GM23338 (cell line): ENCODE data around the gene LAMB3. TPM values are rescaled to one million over a fixed set of nuclear protein-coding genes. Genes with fewer than 3 reads are reported as not detected.

Experiments
- ATAC-seq: fragments of 200-7000 bp; cut with Tn5 transposase; 3 replicates; pipeline ENCODE4 v1.9.1; 2020
- DNase-seq: peaks from one replicate; pipeline ENCODE4 v3.0.0-alpha.2; 2015; ENCODE audit warnings: low spot score
- H2AFZ ChIP-seq: fragments of 200-600 bp; sonication (generic); 2 replicates; pipeline ENCODE4 v1.8.0; 2016; ENCODE audit warnings: antibody characterized with exemption, mild to moderate bottlenecking, moderate library complexity
- H3F3A ChIP-seq: fragments of 200-600 bp; sonication (generic); replicated peaks from 2 replicates; pipeline ENCODE4 v1.8.0; 2017; ENCODE audit warnings: antibody characterized with exemption, mixed run types, low read depth
- H3K27ac ChIP-seq: fragments of 200-600 bp; sonication (generic); 2 replicates; pipeline ENCODE4 v1.6.1; 2016; ENCODE audit warnings: low read depth
- H3K27me3 ChIP-seq: fragments of 200-600 bp; sonication (generic); 2 replicates; pipeline ENCODE4 v1.8.0; 2016; ENCODE audit warnings: mild to moderate bottlenecking, mixed run types, moderate library complexity; ENCODE audit not compliant: insufficient read depth
- H3K36me3 ChIP-seq: fragments of 200-600 bp; sonication (generic); 2 replicates; pipeline ENCODE4 v1.8.0; 2016; ENCODE audit warnings: mild to moderate bottlenecking; ENCODE audit not compliant: insufficient read depth
- H3K4me1 ChIP-seq: fragments of 200-600 bp; sonication (generic); 2 replicates; pipeline ENCODE4 v1.8.0; 2016; ENCODE audit warnings: mild to moderate bottlenecking, moderate library complexity; ENCODE audit not compliant: insufficient read depth
- H3K4me2 ChIP-seq: fragments of 200-600 bp; sonication (generic); 2 replicates; pipeline ENCODE4 v1.7.1; 2017; ENCODE audit warnings: mixed run types
- H3K4me3 ChIP-seq: fragments of 200-600 bp; sonication (generic); 2 replicates; pipeline ENCODE4 v1.6.1; 2016; ENCODE audit warnings: mixed run types
- H3K79me2 ChIP-seq: fragments of 200-600 bp; sonication (generic); replicated peaks from 2 replicates; pipeline ENCODE4 v1.8.0; 2017; ENCODE audit warnings: mild to moderate bottlenecking; ENCODE audit not compliant: insufficient read depth
- H3K9me2 ChIP-seq: fragments of 200-600 bp; sonication (generic); 2 replicates; pipeline ENCODE4 v1.8.0; 2017; ENCODE audit not compliant: insufficient read depth
- H4K20me1 ChIP-seq: fragments of 200-600 bp; sonication (generic); replicated peaks from 2 replicates; pipeline ENCODE4 v1.8.0; 2017; ENCODE audit warnings: mild to moderate bottlenecking; ENCODE audit not compliant: insufficient read depth
- H3K27ac Mint-ChIP-seq: 2 replicates; pipeline ENCODE4 v1.8.0; 2020; ENCODE audit warnings: inconsistent platforms, mild to moderate bottlenecking, moderate library complexity, mixed read lengths
- H3K27me3 Mint-ChIP-seq: 3 replicates; pipeline ENCODE4 v1.8.0; 2022; ENCODE audit warnings: low read depth, mild to moderate bottlenecking, moderate library complexity, mixed read lengths, inconsistent platforms; ENCODE audit not compliant: insufficient read depth, poor library complexity
- H3K36me3 Mint-ChIP-seq: 3 replicates; pipeline ENCODE4 v1.8.0; 2021; ENCODE audit warnings: low read depth, mild to moderate bottlenecking, inconsistent platforms, moderate library complexity, mixed read lengths
- H3K4me1 Mint-ChIP-seq: 3 replicates; pipeline ENCODE4 v1.8.0; 2020; ENCODE audit warnings: mild to moderate bottlenecking, inconsistent platforms, mixed read lengths
- H3K4me3 Mint-ChIP-seq: 3 replicates; pipeline ENCODE4 v1.8.0; 2021; ENCODE audit warnings: moderate library complexity, mild to moderate bottlenecking, inconsistent platforms, mixed read lengths
- H3K9me3 Mint-ChIP-seq: 3 replicates; pipeline ENCODE4 v1.8.0; 2020; ENCODE audit warnings: moderate library complexity, mild to moderate bottlenecking, inconsistent platforms, mixed read lengths
- CREB1 ChIP-seq: fragments of 250-450 bp; sonication (Bioruptor Pico); IDR thresholded peaks from 2 replicates; pipeline ENCODE4 v1.5.0; 2020; ENCODE audit warnings: low read depth, mild to moderate bottlenecking, moderate library complexity
- CTCF ChIP-seq, 2 experiments: fragments of 200-600 bp in 1 of 2; sonication (generic) in 1 of 2; conservative IDR thresholded peaks; 2 replicates each; pipeline versions ENCODE4 v1.5.1 to v1.6.1; 2016 to 2017; ENCODE audit warnings: antibody characterized with exemption in 2 of 2, low read depth in 2 of 2, mild to moderate bottlenecking in 2 of 2, moderate library complexity in 1 of 2
- ETS1 ChIP-seq: IDR thresholded peaks from 2 replicates; pipeline ENCODE4 v1.6.1; 2016; ENCODE audit warnings: antibody characterized with exemption
- EZH2 ChIP-seq: fragments of 200-600 bp; sonication (generic); IDR thresholded peaks from one replicate; pipeline ENCODE4 v1.8.0; 2017; ENCODE audit warnings: antibody characterized with exemption, mild to moderate bottlenecking, low read depth; ENCODE audit not compliant: unreplicated experiment
- EZH2phosphoT487 ChIP-seq: fragments of 200-600 bp; sonication (generic); IDR thresholded peaks from one replicate; pipeline ENCODE4 v1.8.1; 2018; ENCODE audit warnings: antibody characterized with exemption; ENCODE audit not compliant: unreplicated experiment
- JUNB ChIP-seq: IDR thresholded peaks from one replicate; pipeline ENCODE4 v1.6.1; 2016; ENCODE audit warnings: antibody characterized with exemption; ENCODE audit not compliant: unreplicated experiment
- NANOG ChIP-seq: IDR thresholded peaks from 2 replicates; pipeline ENCODE4 v1.6.1; 2016; ENCODE audit warnings: antibody characterized with exemption, borderline replicate concordance
- POLR2AphosphoS5 ChIP-seq: IDR thresholded peaks from 2 replicates; pipeline ENCODE4 v1.6.1; 2016; ENCODE audit warnings: antibody characterized with exemption, low read depth
- REST ChIP-seq: IDR thresholded peaks from one replicate; pipeline ENCODE4 v1.6.1; 2018; ENCODE audit warnings: antibody characterized with exemption; ENCODE audit not compliant: unreplicated experiment
- STAT1 ChIP-seq: IDR thresholded peaks from one replicate; pipeline ENCODE4 v1.6.1; 2016; ENCODE audit warnings: antibody characterized with exemption; ENCODE audit not compliant: unreplicated experiment
- ZNF114 ChIP-seq: fragments of 250-450 bp; sonication (Bioruptor Pico); IDR thresholded peaks from 2 replicates; pipeline ENCODE4 v1.5.0; 2020; ENCODE audit warnings: mild to moderate bottlenecking, moderate library complexity
- ZNF331 ChIP-seq: fragments of 250-450 bp; sonication (Bioruptor Pico); IDR thresholded peaks from 2 replicates; pipeline ENCODE4 v1.5.0; 2020; ENCODE audit warnings: low read depth, mild to moderate bottlenecking, moderate library complexity
- ZNF462 ChIP-seq: fragments of 250-450 bp; sonication (Bioruptor Pico); IDR thresholded peaks from 2 replicates; pipeline ENCODE4 v1.5.0; 2020; ENCODE audit warnings: mild to moderate bottlenecking, moderate library complexity
- polyA plus RNA-seq: library from polyadenylated mRNA; unstranded; fragments of >200 nt; fragmentation: Nextera tagmentation; extraction: Ambion mirVana; gene quantifications from 2 replicates; pipeline ENCODE4 v1.2.1, GENCODE V29; 2016
- total RNA-seq: library from RNA; depleted of rRNA; stranded (reverse); fragments of >200 nt; shearing (Covaris generic); gene quantifications from 2 replicates; pipeline ENCODE4 v1.2.3, GENCODE V29; 2014

The LAMB3 gene
- total and polyA plus RNA-seq, 2 experiments from 2014 or later: 0.05 to 0.52 TPM

- peak overlapping the region; percentile 69; the same call in 1 of the 2 replicates for H2AFZ ChIP-seq
- DNase-seq: no peak
- H3K4me3 ChIP-seq: no peak overlapping the region
- Mint-ChIP-seq H3K9me3 (no peaks in the 10 kb centered on the region; the same call in 2 of the 3 replicates), H3K27ac (no peak overlapping the region; the same call in 1 of the 2 replicates), H3K36me3 (no peaks in the 10 kb centered on the region), H3K4me1 (peaks cover 35% of the 10 kb centered on the region), H3K4me3 (no peak overlapping the region), H3K27me3 (peaks cover 7% of the 10 kb centered on the region)
- no peak for TF ChIP-seq ETS1
- TF ChIP-seq POLR2AphosphoS5: no peak
- TF ChIP-seq JUNB: no peak
- no peak for TF ChIP-seq EZH2phosphoT487
- no peak for TF ChIP-seq EZH2
- TF ChIP-seq CREB1: no peak
- no peak for TF ChIP-seq STAT1
- no peak for TF ChIP-seq CTCF (conservative IDR thresholded peaks at IDR 0.05; ENCODE audit: low read depth in 2 of 2)
- no peak for TF ChIP-seq NANOG
- no peak for TF ChIP-seq ZNF462 (CRISPR knock-in tag)
- TF ChIP-seq ZNF114 (CRISPR knock-in tag): no peak
- no peak for TF ChIP-seq REST
- TF ChIP-seq ZNF331: no peak
- H4K20me1 ChIP-seq: no peaks in the 10 kb centered on the region
- no peaks in the 10 kb centered on the region for H3K79me2 ChIP-seq
- H3K27me3 ChIP-seq: no peaks in the 10 kb centered on the region
- H3K4me1 ChIP-seq: peaks cover 15% of the 10 kb centered on the region
- no peak overlapping the region for H3K27ac ChIP-seq
- peaks cover 10% of the 10 kb centered on the region for H3K9me2 ChIP-seq
- H3F3A ChIP-seq: no peaks in the 10 kb centered on the region
- no peak overlapping the region for H3K4me2 ChIP-seq
- ATAC-seq: no peak
- no peaks in the 10 kb centered on the region for H3K36me3 ChIP-seq
These were observed 18.8 kb downstream of the LAMB3 start for GRCh38 chr1:209633335-209633997.
